Ovary (tissue), 3 donors: Measurements from ENCODE around the gene MAST2.

Source experiments
- POLR2A ChIP-seq: fragments of 450-650 bp; IDR thresholded peaks from one replicate; pipeline ENCODE4 v1.6.1; 2017; ENCODE audit warnings: antibody characterized with exemption, mild to moderate bottlenecking, moderate library complexity
- TF ChIP-seq, protein P1 (sequence below), 3 donors: fragments of 450-650 bp in 2 of 3; fragments of 200-600 bp in 1 of 3; IDR thresholded peaks; one replicate each; pipeline versions ENCODE4 v1.5.1 to v1.8.0; 2016 to 2022; ENCODE audit warnings: antibody characterized with exemption in 3 of 3, mild to moderate bottlenecking in 1 of 3
- donor health status: DM: no; HTN: no; CAD: no.

GRCh38 chr1:45913731-45914501 is 110.5 kb downstream of the MAST2 start:
- TF ChIP-seq, protein P1, sequence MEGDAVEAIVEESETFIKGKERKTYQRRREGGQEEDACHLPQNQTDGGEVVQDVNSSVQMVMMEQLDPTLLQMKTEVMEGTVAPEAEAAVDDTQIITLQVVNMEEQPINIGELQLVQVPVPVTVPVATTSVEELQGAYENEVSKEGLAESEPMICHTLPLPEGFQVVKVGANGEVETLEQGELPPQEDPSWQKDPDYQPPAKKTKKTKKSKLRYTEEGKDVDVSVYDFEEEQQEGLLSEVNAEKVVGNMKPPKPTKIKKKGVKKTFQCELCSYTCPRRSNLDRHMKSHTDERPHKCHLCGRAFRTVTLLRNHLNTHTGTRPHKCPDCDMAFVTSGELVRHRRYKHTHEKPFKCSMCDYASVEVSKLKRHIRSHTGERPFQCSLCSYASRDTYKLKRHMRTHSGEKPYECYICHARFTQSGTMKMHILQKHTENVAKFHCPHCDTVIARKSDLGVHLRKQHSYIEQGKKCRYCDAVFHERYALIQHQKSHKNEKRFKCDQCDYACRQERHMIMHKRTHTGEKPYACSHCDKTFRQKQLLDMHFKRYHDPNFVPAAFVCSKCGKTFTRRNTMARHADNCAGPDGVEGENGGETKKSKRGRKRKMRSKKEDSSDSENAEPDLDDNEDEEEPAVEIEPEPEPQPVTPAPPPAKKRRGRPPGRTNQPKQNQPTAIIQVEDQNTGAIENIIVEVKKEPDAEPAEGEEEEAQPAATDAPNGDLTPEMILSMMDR (IDR thresholded peaks at IDR 0.05), result no peak
- no peak for TF ChIP-seq POLR2A
